ENCODE measurements around the gene HEXIM2. TPM values are rescaled to one million over a fixed set of nuclear protein-coding genes. Genes with fewer than 3 reads are reported as not detected.

The HEXIM2 gene
- total RNA-seq, 1 experiment from 2014 or later, result 5.1 TPM

DNA sequence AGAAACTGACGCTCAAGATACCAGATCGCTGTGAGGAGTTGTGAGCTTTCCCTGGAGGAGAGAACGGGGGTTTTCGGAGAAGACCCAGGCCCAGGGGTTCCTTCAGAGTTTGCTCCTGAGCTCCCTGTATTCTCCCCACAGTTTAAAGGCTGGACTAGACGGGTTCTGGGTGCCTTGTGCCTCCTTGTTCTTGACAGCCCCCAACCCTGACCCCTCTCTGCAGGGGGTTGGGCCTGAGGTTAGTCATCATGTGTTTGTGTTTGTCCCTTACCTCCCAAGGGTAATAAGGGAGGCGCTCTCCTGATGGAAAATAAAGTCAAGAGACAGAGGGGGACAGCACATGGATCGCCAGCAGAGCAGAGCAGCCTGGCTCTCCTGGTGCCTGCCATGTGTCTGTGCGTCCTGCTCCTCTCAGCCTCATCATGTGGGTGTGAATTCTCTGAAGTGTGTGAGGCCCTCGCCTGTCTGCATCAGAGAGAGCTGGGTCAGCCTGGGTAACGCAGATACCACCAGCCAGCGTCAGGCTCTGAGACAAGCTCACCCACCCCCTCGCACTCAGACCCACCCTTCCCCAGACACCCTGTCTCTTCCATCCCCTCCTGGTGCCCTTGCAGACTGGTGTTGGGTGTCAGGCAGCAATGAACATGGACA lies 8.7 kb downstream of the HEXIM2 start:
- Mint-ChIP-seq H3K4me3 (ENCODE audit: unreplicated experiment) (peak overlapping the region; percentile 78), H3K4me1 (ENCODE audit: insufficient read depth, unreplicated experiment) (peaks cover 16% of the 10 kb centered on the region), H3K27ac (ENCODE audit: low read depth, unreplicated experiment) (peak overlapping the region; percentile 99), H3K27me3 (ENCODE audit: insufficient read depth, unreplicated experiment) (no peaks in the 10 kb centered on the region), H3K9me3 (ENCODE audit: unreplicated experiment) (no peaks in the 10 kb centered on the region), H3K36me3 (ENCODE audit: insufficient read depth, unreplicated experiment) (peaks cover 8% of the 10 kb centered on the region)
- POLR2A ChIA-PET, result interaction anchor here (1.0 to 21.2 kb wide), 14 partner anchors 9 to 271 kb away, joined by 3 to 1083 read pairs (median 13); partner anchors contain the start of genes ACBD4, EFTUD2, HEXIM1 and HEXIM2
- CTCF ChIA-PET, result interaction anchor here (1.3 to 6.5 kb wide), 6 partner anchors 9 to 35 kb away, joined by 5 to 108 read pairs (median 27); partner anchors contain the start of genes ACBD4, HEXIM1 and HEXIM2
- DNase-seq (ENCODE audit: unreplicated experiment), result no peak
- TF ChIP-seq, protein P1, sequence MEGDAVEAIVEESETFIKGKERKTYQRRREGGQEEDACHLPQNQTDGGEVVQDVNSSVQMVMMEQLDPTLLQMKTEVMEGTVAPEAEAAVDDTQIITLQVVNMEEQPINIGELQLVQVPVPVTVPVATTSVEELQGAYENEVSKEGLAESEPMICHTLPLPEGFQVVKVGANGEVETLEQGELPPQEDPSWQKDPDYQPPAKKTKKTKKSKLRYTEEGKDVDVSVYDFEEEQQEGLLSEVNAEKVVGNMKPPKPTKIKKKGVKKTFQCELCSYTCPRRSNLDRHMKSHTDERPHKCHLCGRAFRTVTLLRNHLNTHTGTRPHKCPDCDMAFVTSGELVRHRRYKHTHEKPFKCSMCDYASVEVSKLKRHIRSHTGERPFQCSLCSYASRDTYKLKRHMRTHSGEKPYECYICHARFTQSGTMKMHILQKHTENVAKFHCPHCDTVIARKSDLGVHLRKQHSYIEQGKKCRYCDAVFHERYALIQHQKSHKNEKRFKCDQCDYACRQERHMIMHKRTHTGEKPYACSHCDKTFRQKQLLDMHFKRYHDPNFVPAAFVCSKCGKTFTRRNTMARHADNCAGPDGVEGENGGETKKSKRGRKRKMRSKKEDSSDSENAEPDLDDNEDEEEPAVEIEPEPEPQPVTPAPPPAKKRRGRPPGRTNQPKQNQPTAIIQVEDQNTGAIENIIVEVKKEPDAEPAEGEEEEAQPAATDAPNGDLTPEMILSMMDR (IDR thresholded peaks at IDR 0.05; ENCODE audit: unreplicated experiment), result no peak
- intact Hi-C loops (cut with micrococcal nuclease), result no loop called here
- TSS peak; percentile 65 for BruUV-seq (replicated peaks)

DNA sequence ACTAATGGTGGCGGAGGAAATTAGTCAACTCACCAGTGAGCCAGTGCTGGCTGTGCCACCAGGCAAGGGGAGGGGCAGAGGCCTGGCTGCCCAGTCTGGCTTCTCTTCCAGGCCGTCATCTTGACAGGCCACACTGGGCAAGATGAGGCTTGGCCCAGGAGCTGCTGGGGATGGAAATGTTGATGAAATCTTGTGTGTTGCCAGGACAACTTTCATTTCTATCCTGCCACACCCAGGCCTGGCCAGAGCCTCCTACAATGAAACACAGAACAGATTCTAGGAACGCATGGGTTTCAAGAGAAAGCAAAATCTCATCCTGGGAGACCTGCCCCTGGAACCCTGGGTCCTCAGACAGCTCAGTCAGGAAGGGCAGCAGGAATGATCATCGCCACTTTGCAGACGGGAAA lies 9.3 kb downstream of the HEXIM2 start:
- intact Hi-C loops (cut with micrococcal nuclease), result loop anchor here (1.0 kb wide), 1 partner anchor 10 kb away; the partner anchor contains the start of gene HEXIM2

DNA sequence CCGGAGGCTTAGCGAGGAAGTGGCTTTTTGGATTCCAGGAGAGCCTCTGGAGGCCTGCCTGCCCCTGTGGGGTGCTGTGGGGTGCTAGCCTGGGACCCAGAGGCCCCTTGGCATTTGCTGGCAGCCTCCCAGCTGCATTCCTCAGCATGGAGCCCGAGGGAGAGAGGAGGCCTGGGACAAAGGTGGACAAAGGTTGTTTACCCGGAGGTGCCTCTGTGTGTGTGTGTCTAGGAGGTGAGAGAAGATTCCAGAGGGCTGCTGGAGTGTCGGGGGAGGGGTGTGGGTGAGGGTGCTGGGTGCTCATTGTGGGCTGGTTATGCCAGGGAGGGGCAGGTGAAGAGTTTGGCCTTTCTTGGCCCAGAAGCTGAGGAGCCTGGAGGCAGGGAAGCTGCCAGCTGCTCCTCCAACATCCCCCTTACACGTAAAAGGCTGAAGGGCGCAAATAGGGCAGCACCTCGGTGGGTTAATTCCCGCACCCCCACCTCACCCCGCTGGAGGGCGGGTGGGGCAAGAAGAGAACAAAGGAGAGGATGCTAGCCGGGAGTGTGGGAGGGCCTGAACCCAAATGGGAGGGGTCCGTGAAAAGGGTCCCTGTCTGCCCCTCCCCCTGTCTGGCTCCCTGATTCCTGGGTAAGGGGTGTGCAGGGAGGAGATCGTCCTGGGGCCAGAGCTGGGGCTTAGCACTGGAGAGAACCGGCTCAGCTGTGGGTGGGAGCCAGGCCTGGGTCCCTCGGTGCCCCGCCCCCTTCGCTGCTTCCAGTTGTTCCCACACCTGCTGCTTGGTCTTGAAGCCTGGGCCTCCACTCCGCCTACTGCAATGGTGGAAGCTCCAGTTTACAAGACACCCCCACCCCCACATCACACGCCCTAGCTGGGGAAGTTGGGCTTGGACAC lies 9.9 kb downstream of the HEXIM2 start:
- peak; percentile 92 for DNase-seq (ENCODE audit: unreplicated experiment)
- ChIA-PET CTCF (interaction anchor here (0.5 to 6.5 kb wide), 13 partner anchors 10 to 131 kb away, joined by 3 to 108 read pairs (median 5); partner anchors contain the start of genes ACBD4, HEXIM1 and HEXIM2), POLR2A (interaction anchor here (0.6 to 21.2 kb wide), 30 partner anchors 10 to 275 kb away, joined by 3 to 1083 read pairs (median 5); partner anchors contain the start of genes ACBD4, EFTUD2, HEXIM1 and HEXIM2)
- H3K27ac Mint-ChIP-seq (ENCODE audit: low read depth, unreplicated experiment), result peak overlapping the region; percentile 99
- H3K27me3 Mint-ChIP-seq (ENCODE audit: insufficient read depth, unreplicated experiment), result no peaks in the 10 kb centered on the region
- H3K4me3 Mint-ChIP-seq (ENCODE audit: unreplicated experiment), result peak overlapping the region; percentile 78
- peaks cover 26% of the 10 kb centered on the region for H3K4me1 Mint-ChIP-seq (ENCODE audit: insufficient read depth, unreplicated experiment)
- BruUV-seq (replicated peaks), result TSS peak; percentile 72
- H3K36me3 Mint-ChIP-seq (ENCODE audit: insufficient read depth, unreplicated experiment), result peaks cover under 1% of the 10 kb centered on the region
- intact Hi-C loops (cut with micrococcal nuclease), result loop anchor here (1.0 kb wide), 3 partner anchors 10 to 27 kb away; partner anchors contain the start of genes HEXIM1 and HEXIM2
- no peaks in the 10 kb centered on the region for H3K9me3 Mint-ChIP-seq (ENCODE audit: unreplicated experiment)
- TF ChIP-seq, protein P1 (IDR thresholded peaks at IDR 0.05; ENCODE audit: unreplicated experiment), result no peak

More for the DNA sequence above, 9.3 kb downstream of the HEXIM2 start:
- peak overlapping the region; percentile 99 for H3K27ac Mint-ChIP-seq (ENCODE audit: low read depth, unreplicated experiment)
- ChIA-PET CTCF (interaction anchor here (0.5 to 6.5 kb wide), 8 partner anchors 10 to 35 kb away, joined by 3 to 108 read pairs (median 14); partner anchors contain the start of genes ACBD4, HEXIM1 and HEXIM2), POLR2A (interaction anchor here (0.6 to 21.2 kb wide), 21 partner anchors 10 to 272 kb away, joined by 3 to 1083 read pairs (median 6); partner anchors contain the start of genes ACBD4, EFTUD2, HEXIM1 and HEXIM2)
- peak overlapping the region; percentile 78 for H3K4me3 Mint-ChIP-seq (ENCODE audit: unreplicated experiment)
- peak; percentile 98 for DNase-seq (ENCODE audit: unreplicated experiment)
- H3K36me3 Mint-ChIP-seq (ENCODE audit: insufficient read depth, unreplicated experiment), result peaks cover 7% of the 10 kb centered on the region
- TF ChIP-seq, protein P1 (IDR thresholded peaks at IDR 0.05; ENCODE audit: unreplicated experiment), result no peak
- no peaks in the 10 kb centered on the region for H3K9me3 Mint-ChIP-seq (ENCODE audit: unreplicated experiment)
- no TSS peak for BruUV-seq (replicated peaks)
- peaks cover 21% of the 10 kb centered on the region for H3K4me1 Mint-ChIP-seq (ENCODE audit: insufficient read depth, unreplicated experiment)
- H3K27me3 Mint-ChIP-seq (ENCODE audit: insufficient read depth, unreplicated experiment), result no peaks in the 10 kb centered on the region

All from MCF 10A (cell line).